OCI-M1 (cell line): Measurements from ENCODE around the gene DUSP19.
"Not testable (repeated sequence)": the region's sequence is repeated elsewhere in the genome, so short reads cannot be mapped to it uniquely, and the experiment has no call there.

Experiments
- DNase-seq: peaks from one replicate; lab custom pipeline; 2025; lab: John Stamatoyannopoulos, UW

DUSP19 gene, protein sequence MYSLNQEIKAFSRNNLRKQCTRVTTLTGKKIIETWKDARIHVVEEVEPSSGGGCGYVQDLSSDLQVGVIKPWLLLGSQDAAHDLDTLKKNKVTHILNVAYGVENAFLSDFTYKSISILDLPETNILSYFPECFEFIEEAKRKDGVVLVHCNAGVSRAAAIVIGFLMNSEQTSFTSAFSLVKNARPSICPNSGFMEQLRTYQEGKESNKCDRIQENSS

DNA sequence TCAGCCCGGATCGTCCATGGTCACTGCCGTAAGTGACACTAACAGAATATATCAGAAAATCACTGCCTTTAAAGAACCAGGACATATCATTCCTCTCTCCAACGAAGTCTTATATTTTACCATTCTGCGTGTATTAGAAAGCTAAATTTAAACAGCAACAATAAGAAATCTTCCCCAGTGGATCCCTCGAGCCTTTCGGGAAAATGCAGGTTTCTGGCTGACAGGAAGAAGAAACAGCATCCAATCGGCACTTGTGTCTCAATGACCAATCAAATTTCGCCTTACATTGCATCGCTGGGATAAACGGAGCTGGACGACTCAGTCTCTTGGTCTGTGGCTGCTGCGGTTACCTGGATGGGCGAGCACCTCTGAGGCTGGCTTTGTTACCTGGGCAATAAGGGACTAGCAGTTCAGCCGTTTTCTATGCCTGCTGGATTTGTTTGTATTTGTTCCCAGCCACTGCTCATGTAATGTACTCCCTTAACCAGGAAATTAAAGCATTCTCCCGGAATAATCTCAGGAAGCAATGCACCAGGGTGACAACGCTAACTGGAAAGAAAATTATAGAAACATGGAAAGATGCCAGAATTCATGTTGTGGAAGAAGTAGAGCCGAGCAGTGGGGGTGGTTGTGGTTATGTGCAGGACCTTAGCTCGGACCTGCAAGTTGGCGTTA is at the start of gene DUSP19:
TSS of gene DUSP19 (plus strand) at position 284 of the 675 bp plus-strand sequence. CDS start at position 471, 187 bp downstream.
- DNase-seq: peak; percentile 97

DNA sequence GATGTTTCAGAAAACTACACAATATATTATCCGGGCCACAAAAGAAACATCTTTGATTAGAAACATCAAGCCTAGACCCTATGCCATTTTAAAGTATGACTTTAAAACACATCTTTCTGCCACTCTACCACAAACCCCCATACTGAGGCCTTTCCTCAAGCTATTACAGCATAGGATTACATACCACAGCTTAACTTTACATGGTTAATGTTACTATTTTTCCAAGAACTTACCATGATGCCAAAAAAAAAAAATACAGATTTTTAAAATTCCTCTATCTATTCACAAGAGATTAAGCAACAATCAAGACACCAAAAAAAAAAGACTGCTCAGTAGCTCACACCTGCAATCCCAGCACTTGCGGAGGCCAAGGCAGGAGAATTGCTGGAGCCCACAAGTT is 49.3 kb upstream of the DUSP19 start:
- DNase-seq: no peak

DNA sequence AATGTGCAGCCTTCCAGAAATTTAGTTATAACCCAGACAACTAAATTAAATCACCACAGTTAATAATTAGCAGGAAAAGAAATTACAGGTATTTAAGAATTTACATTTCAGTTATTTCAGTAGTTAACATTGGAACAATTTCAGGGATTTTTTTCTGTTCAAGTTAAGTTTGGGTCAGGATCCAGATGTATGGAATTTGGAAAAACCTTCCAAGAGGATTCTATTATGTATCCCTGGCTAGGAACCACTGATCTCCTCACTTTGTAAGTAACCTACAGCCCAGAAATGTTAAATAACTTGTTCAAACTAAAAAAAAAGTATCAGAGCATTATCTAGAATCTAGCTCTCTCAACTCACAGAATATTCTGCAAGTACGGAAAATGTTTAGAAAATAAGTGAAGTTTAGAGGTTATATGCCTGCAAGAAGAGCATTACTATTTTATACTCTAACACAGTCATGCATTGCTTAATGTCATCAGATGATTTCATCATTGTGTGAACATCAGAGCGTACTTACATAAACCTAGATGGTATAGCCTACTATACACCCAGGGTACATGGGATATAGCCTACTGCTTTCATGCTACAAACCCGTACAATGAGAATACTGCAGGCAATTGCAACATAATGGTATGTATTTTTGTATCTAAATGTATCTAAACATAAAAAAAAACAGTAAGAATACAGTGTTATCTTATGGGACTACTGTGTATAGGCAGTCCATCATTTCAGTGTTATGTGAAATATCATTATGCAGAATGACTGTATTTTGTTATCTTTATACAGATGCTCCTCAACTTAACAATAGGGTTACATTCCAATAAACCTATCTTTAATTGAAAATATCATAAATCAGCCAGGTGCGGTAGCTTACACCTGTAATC is 46.4 kb upstream of the DUSP19 start:
- peak; percentile 42 for DNase-seq

DNA sequence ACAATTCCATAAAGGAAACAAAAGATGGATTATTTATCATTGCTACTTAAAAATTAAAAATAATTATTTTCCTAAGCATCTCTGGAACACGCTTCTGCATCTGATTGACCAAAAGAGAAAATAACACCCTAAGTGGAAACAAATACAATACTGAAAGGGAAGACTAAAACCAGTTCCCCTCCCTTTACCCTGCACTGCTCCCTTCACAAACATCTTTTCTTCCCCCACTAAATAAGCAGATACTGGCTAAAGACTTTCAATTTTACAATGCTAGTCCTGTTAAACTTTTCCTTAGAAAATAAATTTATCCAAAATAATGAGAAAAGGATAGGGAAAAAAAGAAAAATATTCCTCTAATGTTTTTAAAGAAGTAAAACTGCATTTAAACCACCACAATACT is 44.6 kb upstream of the DUSP19 start:
- DNase-seq: no peak

DNA sequence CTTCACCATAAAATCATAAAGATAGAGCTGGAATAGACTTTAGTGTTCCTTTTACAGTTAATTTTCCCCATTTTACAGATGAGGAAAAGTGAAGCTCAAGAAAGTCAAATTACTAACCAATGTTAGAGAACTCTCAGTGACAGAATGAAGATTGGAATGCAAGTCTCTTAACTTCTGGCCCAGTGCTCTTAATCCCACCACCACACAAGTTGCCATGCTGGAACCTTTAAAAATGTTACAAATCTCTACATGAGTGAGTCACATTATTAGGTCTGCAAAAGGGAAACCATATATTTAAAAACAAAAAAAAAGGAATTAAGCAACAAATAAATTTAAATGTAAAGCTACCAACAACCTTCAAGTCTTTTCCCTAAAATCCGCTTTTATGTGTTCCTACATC is 43.7 kb upstream of the DUSP19 start:
- no peak for DNase-seq

DNA sequence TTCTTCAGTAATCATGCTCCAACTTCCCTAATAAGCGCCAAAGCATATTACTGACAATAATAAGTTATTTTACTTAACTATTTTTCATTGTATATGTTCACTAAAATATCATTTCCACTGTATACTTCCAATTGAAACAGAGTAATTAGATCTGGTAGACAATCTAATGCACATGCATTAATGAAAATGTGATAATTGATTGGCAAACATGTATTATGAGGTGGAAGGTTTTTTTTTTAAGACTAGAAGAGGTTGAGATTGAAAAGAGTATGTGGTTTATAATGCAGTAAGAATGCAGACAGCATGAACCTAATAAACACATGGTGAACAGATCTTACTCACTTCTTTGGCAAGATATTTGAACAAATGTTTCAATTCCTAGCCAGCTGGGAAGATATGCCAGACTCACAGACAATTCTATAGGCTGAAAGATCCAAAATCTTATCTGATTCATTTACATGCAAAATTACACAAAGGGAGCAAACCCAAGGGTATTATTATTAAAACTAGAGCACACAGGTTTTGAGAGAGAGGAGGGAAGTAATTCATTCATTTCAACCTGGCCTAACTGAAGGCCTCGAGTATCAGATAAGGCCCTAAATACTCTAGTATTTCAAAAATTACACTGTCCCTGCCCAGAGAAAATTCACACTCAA is 43.1 kb upstream of the DUSP19 start:
- peak; percentile 53 for DNase-seq

DNA sequence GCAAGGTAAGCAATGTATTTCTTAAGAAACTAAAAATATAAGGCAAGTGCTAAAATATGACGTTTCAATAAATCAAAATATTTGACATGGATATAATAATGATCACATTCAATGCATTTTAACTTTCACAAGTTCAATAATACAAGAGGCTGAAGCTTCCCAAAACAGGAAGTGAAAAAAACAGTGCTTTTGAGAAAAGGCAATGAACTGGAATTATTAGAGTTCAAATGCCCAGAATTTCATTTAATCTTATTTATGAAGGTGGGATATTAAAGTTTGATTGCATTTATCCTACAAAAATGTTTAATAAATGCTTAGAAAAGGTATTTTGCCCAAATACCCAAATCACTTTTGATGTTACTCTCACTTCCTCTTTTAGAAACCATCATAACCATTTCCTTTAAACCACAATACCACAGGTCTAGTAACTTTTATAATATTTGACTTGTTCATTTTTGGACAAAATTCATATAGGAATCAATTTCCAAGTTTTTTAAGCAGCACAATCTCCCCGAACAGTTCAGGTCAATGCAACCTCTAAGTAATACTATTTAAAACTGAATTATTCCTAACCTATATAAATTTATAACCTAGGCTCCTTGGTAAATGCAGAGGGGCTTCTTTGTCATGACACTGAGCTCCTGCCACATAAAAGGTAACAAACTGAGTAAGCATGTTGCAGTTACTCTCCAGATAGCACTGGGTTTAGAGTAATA is 42.4 kb upstream of the DUSP19 start:
- peak; percentile 70 for DNase-seq

DNA sequence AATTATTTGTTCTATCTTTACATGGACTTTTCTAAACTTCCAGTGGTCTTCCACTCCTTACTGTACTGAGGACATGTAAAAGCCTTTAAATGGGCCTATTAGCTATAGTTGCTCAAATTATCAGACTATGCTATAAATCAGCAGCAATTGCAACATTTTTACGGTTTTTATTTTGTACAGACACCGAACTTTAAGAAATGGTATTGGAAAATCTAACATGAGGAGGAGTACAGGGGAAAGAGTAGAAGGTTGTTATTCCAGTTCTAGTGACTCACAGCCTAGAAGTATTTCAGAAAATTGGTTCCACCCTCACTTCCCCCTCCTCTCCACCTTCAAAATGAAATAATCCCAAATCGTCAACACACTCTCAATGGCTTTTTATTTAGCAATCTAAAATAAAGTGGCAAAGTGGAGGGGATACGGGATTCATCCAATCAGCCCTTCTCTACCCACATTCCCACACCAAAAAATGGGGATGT is 41.4 kb upstream of the DUSP19 start:
- DNase-seq: peak; percentile 30

DNA sequence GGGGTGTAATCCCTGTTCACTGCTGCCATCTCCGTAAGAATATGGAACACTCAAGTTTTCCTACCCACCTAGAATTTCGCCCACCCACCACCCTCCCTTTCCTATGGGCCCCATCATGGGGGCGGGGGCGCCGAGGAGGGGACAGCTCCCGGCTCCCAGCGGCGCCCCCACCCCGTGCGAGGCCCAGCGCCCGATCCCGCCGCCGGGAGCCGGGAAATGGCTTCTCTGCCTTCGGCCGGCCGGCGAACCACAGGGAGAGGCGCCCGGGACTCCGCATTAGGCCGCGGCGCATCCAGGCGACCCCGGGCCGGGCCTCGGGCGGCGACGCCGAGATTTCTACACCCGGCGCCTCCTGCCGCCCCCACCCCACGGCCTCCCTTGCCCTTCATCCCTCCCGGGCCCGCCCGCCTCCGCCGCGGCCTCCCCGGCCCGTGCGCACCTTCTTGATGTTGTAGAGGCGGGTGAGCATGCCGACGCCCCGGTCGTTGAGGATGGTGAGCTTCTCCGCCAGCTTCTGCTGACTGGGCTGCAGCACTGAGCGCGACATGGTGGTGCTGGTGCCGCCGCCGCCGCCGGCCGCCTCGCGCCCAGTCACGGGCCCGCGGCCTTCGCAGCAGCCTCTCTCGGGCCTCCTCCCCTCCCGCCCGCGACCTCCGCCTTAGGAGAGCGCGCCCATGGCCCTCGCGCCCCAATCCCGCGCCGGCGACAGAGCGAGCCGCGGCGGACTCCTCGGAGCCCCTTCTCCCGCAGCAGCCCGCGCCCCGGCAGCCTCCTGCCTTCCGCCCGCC is 40.8 kb upstream of the DUSP19 start:
- DNase-seq: peak; percentile 75

DNA sequence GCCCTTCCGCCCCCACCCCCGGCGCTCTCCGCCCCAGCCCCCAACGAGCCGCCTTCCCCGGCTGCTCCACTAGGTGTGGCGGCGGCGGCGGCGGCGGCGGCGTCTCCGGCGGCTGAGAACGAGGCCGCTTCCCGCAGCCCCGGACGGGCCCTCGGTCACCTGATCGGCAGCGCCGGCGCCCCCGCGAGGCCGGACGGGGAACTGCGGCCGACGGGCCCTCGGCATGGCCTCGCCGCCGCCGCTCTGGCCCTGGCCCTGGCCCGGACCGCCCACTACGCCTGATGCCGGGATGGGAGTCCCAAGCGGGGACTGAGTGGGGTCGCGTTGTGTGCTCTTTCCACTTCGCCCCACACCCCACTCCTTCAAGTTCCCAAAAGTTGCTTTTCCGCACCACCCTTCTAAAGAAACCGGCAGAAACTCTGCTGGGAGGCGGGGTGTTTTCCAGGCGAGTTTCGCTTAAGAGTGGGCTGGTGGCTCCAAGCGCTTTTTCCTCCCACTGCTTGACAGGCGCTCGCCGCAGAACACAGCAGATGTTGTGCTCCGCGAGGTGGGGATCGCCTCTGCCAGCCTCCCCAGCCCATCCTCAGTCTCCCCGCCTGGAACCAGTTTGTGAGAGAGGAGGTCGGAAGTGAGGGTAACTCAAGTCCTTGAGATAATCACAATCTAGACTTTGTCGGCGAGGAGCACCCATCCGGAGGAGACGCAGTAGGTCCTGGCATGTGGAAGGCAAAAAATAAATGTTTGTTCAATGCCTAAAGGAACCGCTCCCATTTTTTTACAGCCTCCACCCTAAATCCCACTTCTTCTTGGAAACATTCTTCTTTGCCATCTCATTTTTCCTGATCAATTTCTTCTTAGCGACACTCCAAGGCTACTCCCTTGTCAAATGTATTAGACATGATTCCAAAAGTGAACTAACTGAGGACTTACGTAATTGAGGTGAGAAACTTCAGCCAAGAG is 39.9 kb upstream of the DUSP19 start, which contains the start of gene NCKAP1:
TSS of gene NCKAP1 (minus strand) at position 117 of the 960 bp plus-strand sequence. CDS start 358 bp downstream, outside the sequence.
- peak; percentile 92 for DNase-seq

DNA sequence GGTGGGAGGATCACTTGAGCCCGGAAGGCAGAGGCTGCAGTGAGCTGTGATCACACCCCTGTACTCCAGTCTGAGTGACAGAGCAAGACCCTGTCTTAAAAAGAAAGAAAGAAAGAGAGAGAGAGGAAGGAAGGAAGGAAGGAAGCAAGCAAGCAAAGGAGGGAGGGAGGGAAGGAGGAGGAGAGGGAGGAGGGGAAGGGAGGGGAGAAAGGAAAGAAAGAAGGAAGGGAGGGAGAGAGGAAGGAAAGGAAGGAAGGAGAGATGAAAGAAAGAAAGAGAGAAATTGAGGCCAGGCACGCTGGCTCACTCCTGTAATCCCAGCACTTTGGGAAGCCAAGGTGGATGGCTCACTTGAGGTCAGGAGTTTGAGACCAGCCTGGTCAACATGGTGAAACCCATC is 37.9 kb upstream of the DUSP19 start:
- DNase-seq: no peak

DNA sequence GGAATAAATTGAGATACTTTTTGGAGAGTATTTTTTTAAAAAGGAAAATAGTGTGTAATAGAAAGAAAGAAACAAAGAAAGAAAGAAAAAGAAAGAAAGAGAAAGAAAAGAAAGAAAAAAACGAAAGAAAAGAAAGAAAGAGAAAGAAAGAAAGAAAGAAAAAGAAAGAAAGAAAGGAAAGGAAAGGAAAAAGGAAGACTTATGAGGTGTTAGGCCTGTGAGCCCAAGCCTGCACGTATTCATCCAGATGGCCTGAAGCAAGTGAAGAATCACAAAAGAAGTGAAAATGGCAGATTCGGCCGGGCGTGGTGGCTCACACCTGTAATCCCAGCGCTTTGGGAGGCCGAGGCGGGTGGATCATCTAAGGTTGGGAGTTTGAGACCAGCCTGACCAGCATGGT is 35.0 kb upstream of the DUSP19 start:
- not testable (repeated sequence) for DNase-seq

DNA sequence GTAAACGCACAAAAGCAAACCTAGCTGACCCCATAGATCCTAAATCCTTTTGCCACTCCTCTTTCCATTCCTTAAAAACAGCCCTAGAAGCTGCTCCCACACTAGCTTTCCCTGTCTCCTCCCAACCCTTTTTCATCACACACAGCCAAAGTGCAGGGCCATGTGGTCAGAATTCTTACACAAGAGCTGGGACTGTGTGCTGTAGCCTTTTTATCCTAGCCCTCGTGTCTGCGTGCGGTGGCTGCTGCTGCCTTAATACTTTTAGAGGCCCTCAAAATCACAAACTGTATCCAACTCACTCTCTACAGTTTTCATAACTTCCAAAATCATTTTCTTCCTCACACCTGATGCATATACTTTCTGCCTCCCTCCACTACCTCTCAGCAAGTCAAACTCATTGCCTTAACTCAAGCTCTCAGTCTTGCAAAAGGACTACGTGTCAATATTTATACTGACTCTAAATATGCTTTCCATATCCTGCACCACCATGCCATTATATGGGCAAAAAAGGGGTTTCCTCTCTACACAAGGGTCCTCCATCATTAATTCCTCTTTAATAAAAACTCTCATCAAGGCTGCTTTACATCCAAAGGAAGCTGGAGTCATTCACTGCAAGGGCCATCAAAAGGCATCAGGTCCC is 30.9 kb upstream of the DUSP19 start:
- not testable (repeated sequence) for DNase-seq

DNA sequence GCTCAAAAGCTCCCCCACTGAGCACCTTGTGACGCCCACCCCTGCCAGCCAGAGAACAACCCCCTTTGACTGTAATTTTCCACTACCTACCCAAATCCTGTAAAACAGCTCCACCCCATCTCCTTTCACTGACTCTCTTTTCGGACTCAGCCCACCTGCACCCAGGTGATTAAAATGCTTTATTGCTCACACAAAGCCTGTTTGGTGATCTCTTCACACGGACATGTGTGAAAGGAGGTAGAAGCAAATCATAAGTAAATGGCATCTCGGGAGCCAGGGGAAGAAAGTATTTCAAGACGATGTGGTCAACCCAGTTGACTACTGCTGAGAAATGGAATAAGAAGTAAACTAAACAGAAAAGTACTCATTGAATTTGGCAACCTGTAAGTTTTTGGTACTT is 29.1 kb upstream of the DUSP19 start:
- DNase-seq: no peak

DNA sequence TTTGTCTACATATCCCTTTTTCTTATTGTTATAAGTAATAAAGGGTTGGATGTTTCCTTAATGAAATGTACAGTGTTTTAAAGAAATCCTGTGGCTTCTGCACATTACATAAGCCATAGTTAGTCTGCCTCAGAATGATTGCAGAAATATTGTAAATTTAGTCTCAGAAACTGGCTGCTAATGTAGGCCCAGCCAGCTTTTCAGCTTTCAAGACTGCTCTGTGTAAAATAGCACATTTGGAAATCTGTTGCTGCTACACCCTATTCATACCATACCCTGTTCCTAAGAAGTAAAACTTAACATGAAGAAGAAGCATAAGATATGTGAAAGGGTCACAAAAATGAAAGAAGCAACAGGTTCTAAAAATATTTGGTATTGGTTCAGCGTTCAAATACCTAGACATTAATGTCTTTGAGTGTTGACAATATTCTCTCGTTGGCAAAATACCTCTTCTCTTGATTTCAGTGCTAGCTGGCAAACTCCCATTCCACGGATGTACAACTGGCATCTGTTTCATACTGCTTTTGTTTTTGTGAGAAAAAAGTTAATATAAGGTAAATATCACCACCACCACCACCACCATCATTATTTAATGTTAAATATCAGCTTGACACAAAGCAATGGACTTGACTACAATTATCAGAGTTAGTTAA is 21.1 kb upstream of the DUSP19 start:
- DNase-seq: no peak

DNA sequence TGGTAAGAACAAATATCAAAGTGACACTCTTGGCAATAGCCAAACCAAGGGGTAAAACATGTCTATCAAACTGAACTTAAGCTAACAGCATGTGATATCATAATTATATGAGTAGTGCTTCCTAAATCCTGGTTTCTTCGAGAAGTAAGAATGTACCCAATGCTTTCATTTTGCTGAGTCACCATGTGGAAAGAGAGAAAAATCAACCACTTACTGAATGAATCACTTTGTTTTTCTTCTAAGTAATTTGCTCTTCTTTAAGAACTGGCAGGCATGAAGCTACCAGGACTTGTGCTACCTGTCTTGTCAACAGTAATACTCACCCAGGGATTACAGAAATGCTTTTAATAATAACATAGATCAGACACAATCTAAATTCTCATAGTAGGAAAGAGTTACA is 19.0 kb upstream of the DUSP19 start:
- DNase-seq: peak; percentile 73

DNA sequence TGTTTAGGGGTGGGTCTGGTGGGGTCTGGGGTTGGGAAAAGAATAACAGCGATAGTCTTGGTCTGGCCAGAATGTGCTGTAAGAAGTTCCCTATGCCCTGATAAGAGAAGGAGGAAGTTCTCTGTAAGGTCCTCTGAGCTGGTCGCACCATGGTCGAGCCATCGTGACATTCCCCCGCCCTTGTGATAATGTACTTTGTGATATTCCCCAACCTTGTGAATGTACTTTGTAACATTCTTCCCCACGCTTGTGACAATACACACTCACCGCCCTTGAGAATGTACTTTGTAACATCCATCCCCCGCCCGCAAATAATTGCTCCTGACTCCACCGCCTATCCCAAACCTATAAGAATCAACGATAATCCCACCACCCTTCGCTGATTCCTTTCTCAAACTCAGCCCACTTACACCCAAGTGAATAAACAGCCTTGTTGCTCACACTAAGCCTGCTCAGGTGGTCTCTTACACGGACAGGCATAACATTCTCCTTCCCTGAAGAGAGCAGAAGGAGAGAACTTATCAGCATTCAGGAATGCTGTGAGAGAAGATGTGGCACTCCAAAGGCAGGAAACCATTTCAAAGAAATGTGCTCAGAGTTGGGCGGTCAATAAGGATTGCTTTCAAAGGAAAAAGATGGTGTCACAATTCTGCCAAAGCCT is 17.8 kb upstream of the DUSP19 start:
- peak; percentile 48 for DNase-seq

DNA sequence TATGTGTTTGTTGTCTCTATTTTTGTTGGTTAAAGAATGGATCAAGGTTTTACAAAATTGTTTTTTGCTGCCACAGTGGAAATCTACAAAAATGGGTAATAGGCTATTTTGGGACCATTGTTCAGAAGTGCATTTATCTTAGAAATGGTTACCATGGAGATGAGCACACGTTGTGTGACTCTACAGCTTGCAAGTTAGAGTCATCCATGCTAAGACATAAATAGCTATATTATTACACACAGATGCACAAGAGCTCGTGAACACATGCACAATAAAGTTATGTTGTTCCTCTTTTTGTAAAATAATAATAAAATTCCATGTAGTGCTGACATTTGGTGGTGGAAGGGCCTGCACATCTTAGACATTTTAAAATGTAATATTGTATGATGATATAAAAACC is 15.5 kb upstream of the DUSP19 start:
- DNase-seq: peak; percentile 42
